Hepatocyte (in vitro differentiated cells): ENCODE results near the gene NAMPT.

Source experiments
- EZH2phosphoT487 ChIP-seq: fragments of 200-600 bp; sonication (generic); IDR thresholded peaks from one replicate; pipeline ENCODE4 v1.6.1; 2018; ENCODE audit warnings: antibody characterized with exemption, mild to moderate bottlenecking, low read depth, moderate library complexity; ENCODE audit not compliant: unreplicated experiment, severe bottlenecking
- TF ChIP-seq, protein P1 (sequence below): fragments of 200-600 bp; sonication (generic); IDR thresholded peaks from 2 replicates; pipeline ENCODE4 v1.5.1; 2016; ENCODE audit warnings: antibody characterized with exemption, mild to moderate bottlenecking; ENCODE audit not compliant: poor library complexity

DNA sequence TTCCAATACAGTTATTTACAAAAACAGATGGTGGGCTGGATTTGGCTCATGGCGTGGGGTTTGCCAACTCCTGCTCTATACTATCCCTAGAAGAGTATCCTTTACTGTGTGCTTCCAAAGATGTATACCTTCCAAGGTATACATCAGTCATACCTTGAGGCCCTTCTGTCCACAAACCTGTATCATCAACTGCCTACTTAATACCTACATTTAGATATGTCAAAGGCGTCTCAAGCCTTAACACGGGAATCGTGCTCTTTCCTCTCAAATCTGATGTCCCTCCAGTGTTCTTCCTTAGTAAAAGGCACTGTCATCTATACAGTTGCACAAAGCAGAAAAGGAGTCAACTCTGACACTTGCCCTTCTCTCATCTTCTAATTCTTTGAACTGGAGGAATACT, 36.9 kb downstream of the NAMPT start:
- TF ChIP-seq, protein P1, sequence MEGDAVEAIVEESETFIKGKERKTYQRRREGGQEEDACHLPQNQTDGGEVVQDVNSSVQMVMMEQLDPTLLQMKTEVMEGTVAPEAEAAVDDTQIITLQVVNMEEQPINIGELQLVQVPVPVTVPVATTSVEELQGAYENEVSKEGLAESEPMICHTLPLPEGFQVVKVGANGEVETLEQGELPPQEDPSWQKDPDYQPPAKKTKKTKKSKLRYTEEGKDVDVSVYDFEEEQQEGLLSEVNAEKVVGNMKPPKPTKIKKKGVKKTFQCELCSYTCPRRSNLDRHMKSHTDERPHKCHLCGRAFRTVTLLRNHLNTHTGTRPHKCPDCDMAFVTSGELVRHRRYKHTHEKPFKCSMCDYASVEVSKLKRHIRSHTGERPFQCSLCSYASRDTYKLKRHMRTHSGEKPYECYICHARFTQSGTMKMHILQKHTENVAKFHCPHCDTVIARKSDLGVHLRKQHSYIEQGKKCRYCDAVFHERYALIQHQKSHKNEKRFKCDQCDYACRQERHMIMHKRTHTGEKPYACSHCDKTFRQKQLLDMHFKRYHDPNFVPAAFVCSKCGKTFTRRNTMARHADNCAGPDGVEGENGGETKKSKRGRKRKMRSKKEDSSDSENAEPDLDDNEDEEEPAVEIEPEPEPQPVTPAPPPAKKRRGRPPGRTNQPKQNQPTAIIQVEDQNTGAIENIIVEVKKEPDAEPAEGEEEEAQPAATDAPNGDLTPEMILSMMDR, result no peak
- TF ChIP-seq EZH2phosphoT487, result no peak
